K562 (cell line): ENCODE measurements around the gene THRSP. TPM values are rescaled to one million over a fixed set of nuclear protein-coding genes. Genes with fewer than 3 reads are reported as not detected.
"Not testable (repeated sequence)": the region's sequence is repeated elsewhere in the genome, so short reads cannot be mapped to it uniquely, and the experiment has no call there.

Experiments
- ATAC-seq: fragments of 200-7000 bp; cut with Tn5 transposase; 3 replicates; pipeline ENCODE4 v1.9.1; 2020; ENCODE audit warnings: moderate library complexity
- BruUV-seq: library from RNA; stranded (reverse); fragments of 400-500 nt; replicated peaks from 2 replicates; lab custom pipeline; 2021; lab: Mats Ljungman, UMichigan
- CTCF ChIA-PET: fragments of 300-600 bp; formaldehyde crosslinking; extraction: SDS; loops from one replicate; lab custom pipeline; 2021; ENCODE audit warnings: low intra/inter-chr PET ratio; lab: Yijun Ruan, JAX
- POLR2A ChIA-PET: fragments of 300-600, 350-650 bp; sonication (Branson Sonifier 250); formaldehyde crosslinking; extraction: SDS; loops from one replicate; lab custom pipeline; 2021; ENCODE audit warnings: antibody characterized with exemption, inconsistent platforms; lab: Yijun Ruan, JAX
- DNase-seq, 4 experiments: peaks; one replicate each; pipeline versions ENCODE4 v3.0.0 to v3.0.0-alpha.2; 2011 to 2018; ENCODE audit warnings: low spot score in 3 of 4, mixed read lengths in 3 of 4; ENCODE audit errors: extremely low read depth in 1 of 4
- FAIRE-seq: peaks from 2 replicates; lab custom pipeline; 2011; peaks lifted over from hg19 to GRCh38; lab: Jason Lieb, UNC
- H2AFZ ChIP-seq: 2 replicates; pipeline ENCODE4 v1.6.0; 2011; ENCODE audit warnings: low read depth, low read length, control low read depth, inconsistent platforms
- H3K27ac ChIP-seq: fragments of 200-600 bp; 3 replicates; pipeline ENCODE4 v1.8.0; 2011; ENCODE audit warnings: low read depth, mild to moderate bottlenecking, control low read depth, inconsistent platforms, low read length, moderate library complexity, mixed read lengths; ENCODE audit errors: extremely low read depth
- H3K27me3 ChIP-seq, 2 experiments: fragments of 300-600 bp in 1 of 2; 2 replicates in 1 of 2; 3 replicates in 1 of 2; pipeline versions ENCODE4 v1.6.0 to v1.8.0; 2011; ENCODE audit warnings: inconsistent platforms in 2 of 2, low read length in 2 of 2, mild to moderate bottlenecking in 1 of 2, mixed read lengths in 1 of 2, moderate library complexity in 1 of 2; ENCODE audit not compliant: control insufficient read depth in 2 of 2, insufficient read depth in 2 of 2
- H3K36me3 ChIP-seq: fragments of 300-600 bp; 3 replicates; pipeline ENCODE4 v1.8.0; 2011; ENCODE audit warnings: mild to moderate bottlenecking, low read length, inconsistent platforms; ENCODE audit not compliant: control insufficient read depth, insufficient read depth
- H3K4me1 ChIP-seq, 2 experiments: fragments of 200-600 bp in 1 of 2; replicated peaks in 1 of 2; 2 replicates in 1 of 2; 3 replicates in 1 of 2; pipeline versions ENCODE4 v1.5.1 to v1.8.0; 2011; ENCODE audit warnings: inconsistent platforms in 2 of 2, low read length in 2 of 2, mild to moderate bottlenecking in 1 of 2, mixed read lengths in 1 of 2, moderate library complexity in 1 of 2; ENCODE audit not compliant: control insufficient read depth in 2 of 2, insufficient read depth in 2 of 2
- H3K4me2 ChIP-seq: 2 replicates; pipeline ENCODE4 v1.6.1; 2011; ENCODE audit warnings: low read length, control low read depth, inconsistent platforms, mixed read lengths; ENCODE audit not compliant: insufficient read depth
- H3K4me3 ChIP-seq: fragments of 200-600 bp; sonication (generic), shearing (Covaris generic); 2 replicates; pipeline ENCODE4 v1.5.1; 2016; ENCODE audit warnings: control low read depth, inconsistent platforms
- H3K79me2 ChIP-seq: fragments of 200-600 bp; 3 replicates; pipeline ENCODE4 v1.8.0; 2011; ENCODE audit warnings: low read length, inconsistent platforms; ENCODE audit not compliant: control insufficient read depth, insufficient read depth
- H3K9ac ChIP-seq, 2 experiments: 2 replicates each; pipeline versions ENCODE4 v1.6.0 to v1.6.1; 2011; ENCODE audit warnings: low read depth in 2 of 2, low read length in 2 of 2, control low read depth in 1 of 2, inconsistent platforms in 1 of 2, mild to moderate bottlenecking in 1 of 2, mixed read lengths in 1 of 2; ENCODE audit not compliant: insufficient read depth in 1 of 2
- H3K9me1 ChIP-seq: one replicate; pipeline ENCODE4 v1.6.0; 2011; ENCODE audit warnings: inconsistent platforms, mild to moderate bottlenecking, low read length, moderate library complexity; ENCODE audit not compliant: control insufficient read depth, insufficient read depth
- H3K9me3 ChIP-seq: replicated peaks from 2 replicates; pipeline ENCODE4 v1.5.1; 2011; ENCODE audit warnings: low read depth, low read length, inconsistent platforms; ENCODE audit not compliant: control insufficient read depth, insufficient read depth
- H4K20me1 ChIP-seq: replicated peaks from 2 replicates; pipeline ENCODE4 v1.6.1; 2011; ENCODE audit warnings: low read length, inconsistent platforms, mixed read lengths; ENCODE audit not compliant: control insufficient read depth, insufficient read depth
- ARID1B ChIP-seq: fragments of 450-650 bp; IDR thresholded peaks from 2 replicates; pipeline ENCODE4 v1.6.1; 2016; ENCODE audit warnings: antibody characterized with exemption, mild to moderate bottlenecking, inconsistent platforms
- CTBP1 ChIP-seq: fragments of 450-650 bp; IDR thresholded peaks from 2 replicates; pipeline ENCODE4 v1.6.1; 2016; ENCODE audit warnings: borderline replicate concordance
- DPF2 ChIP-seq: fragments of 450-650 bp; IDR thresholded peaks from 2 replicates; pipeline ENCODE4 v1.6.1; 2016
- KLF13 ChIP-seq: fragments of 450-650 bp; IDR thresholded peaks from 2 replicates; pipeline ENCODE4 v1.6.1; 2016; ENCODE audit warnings: missing genetic modification characterization, low read depth, mild to moderate bottlenecking, missing compliant biosample characterization, moderate library complexity, borderline replicate concordance
- MYBL2 ChIP-seq, 2 experiments: fragments of 450-650 bp in 1 of 2; sonication (generic) in 1 of 2; formaldehyde crosslinking in 1 of 2; IDR thresholded peaks; 2 replicates each; pipeline versions ENCODE4 v1.6.1 to v1.8.1; 2017 to 2022; ENCODE audit warnings: borderline replicate concordance in 1 of 2, inconsistent platforms in 1 of 2, low read depth in 1 of 2, mild to moderate bottlenecking in 1 of 2, missing genetic modification reagents in 1 of 2, moderate library complexity in 1 of 2
- NR2C1 ChIP-seq, 2 experiments: fragments of 450-650 bp; IDR thresholded peaks; 2 replicates each; pipeline ENCODE4 v1.6.1; 2017; ENCODE audit warnings: mild to moderate bottlenecking in 2 of 2, antibody characterized with exemption in 1 of 2, inconsistent platforms in 1 of 2, missing compliant biosample characterization in 1 of 2, missing genetic modification characterization in 1 of 2
- NR2C2 ChIP-seq, 2 experiments: fragments of 200-800 bp in 1 of 2; sonication (Bioruptor generic) in 1 of 2; sonication (generic) in 1 of 2; formaldehyde crosslinking in 1 of 2; IDR thresholded peaks; 2 replicates each; pipeline versions ENCODE4 v1.6.1 to v1.8.0; 2016 to 2022; ENCODE audit warnings: mild to moderate bottlenecking in 1 of 2, missing compliant biosample characterization in 1 of 2, missing genetic modification characterization in 1 of 2, missing genetic modification reagents in 1 of 2
- RAD51 ChIP-seq: fragments of 450-650 bp; IDR thresholded peaks from 2 replicates; pipeline ENCODE4 v1.7.1; 2016; ENCODE audit warnings: low read depth, mild to moderate bottlenecking, borderline replicate concordance
- RBM25 ChIP-seq: fragments of 200-400 bp; formaldehyde crosslinking; IDR thresholded peaks from 2 replicates; pipeline ENCODE4 v1.6.1; 2018; ENCODE audit warnings: low read length, low read depth, moderate library complexity; ENCODE audit not compliant: severe bottlenecking
- TCF3 ChIP-seq: sonication (generic); formaldehyde crosslinking; IDR thresholded peaks from 2 replicates; pipeline ENCODE4 v1.4.0; 2020; ENCODE audit warnings: mild to moderate bottlenecking, missing genetic modification reagents
- TOE1 ChIP-seq, 2 experiments: fragments of 450-650 bp in 1 of 2; sonication (generic) in 1 of 2; formaldehyde crosslinking in 1 of 2; IDR thresholded peaks; 2 replicates each; pipeline versions ENCODE4 v1.7.1 to v1.8.0; 2016 to 2022; ENCODE audit warnings: borderline replicate concordance in 2 of 2, mild to moderate bottlenecking in 2 of 2, antibody characterized with exemption in 1 of 2, inconsistent platforms in 1 of 2, low read depth in 1 of 2, missing genetic modification reagents in 1 of 2, moderate library complexity in 1 of 2
- WGBS: fragments of 100-300 bp; shearing (Covaris generic); methylation state at CpG from one replicate; pipeline ENCODE4 v1.1.6; 2016; ENCODE audit warnings: low coverage, mixed read lengths; ENCODE audit not compliant: insufficient coverage; ENCODE audit errors: missing lambda C conversion rate; 5-methylcytosine and 5-hydroxymethylcytosine counted together
- in situ Hi-C: fragments of 300-500 bp; cut with MboI; formaldehyde crosslinking; loops from 4 replicates; pipeline ENCODE4 v1.15.0; 2018; ENCODE audit warnings: inconsistent platforms, mixed read lengths
- intact Hi-C: fragments of 100-400 bp; cut with micrococcal nuclease; formaldehyde crosslinking; loops from 2 replicates; pipeline ENCODE4 v1.14.2; 2022
- polyA plus RNA-seq, 8 experiments: library from polyadenylated mRNA; depleted of rRNA in 4 of 8; stranded (reverse) in 5 of 8; unstranded in 3 of 8; fragments of >200 nt; fragmentation: Nextera tagmentation in 2 of 8; fragmentation: Illumina TruSeq in 1 of 8; extraction: Ambion mirVana in 2 of 8; extraction: Trizol in 1 of 8; gene quantifications; 2 replicates each; pipeline versions ENCODE4 v1.2.1 to v1.2.3, GENCODE V29; 2011 to 2014; ENCODE audit warnings: inconsistent platforms in 1 of 8, missing spikeins in 1 of 8
- total RNA-seq, 7 experiments: library from RNA; depleted of rRNA in 6 of 7; stranded (reverse); fragments of >200 nt in 6 of 7; fragmentation: Illumina TruSeq in 2 of 7; extraction: Trizol in 2 of 7; gene quantifications; 2 replicates each; pipeline versions ENCODE4 v1.2.1 to v1.2.3, GENCODE V29; 2011 to 2021; ENCODE audit warnings: low replicate concordance in 1 of 7
- TF ChIP-seq, protein P1 (sequence below), 2 experiments: fragments of 450-650 bp; conservative IDR thresholded peaks; 2 replicates each; pipeline ENCODE4 v1.6.1; 2017; ENCODE audit warnings: mild to moderate bottlenecking in 2 of 2, moderate library complexity in 2 of 2
- TF ChIP-seq, protein P2 (sequence below), 2 experiments: fragments of 450-650 bp in 1 of 2; sonication (generic) in 1 of 2; formaldehyde crosslinking in 1 of 2; IDR thresholded peaks in 1 of 2; conservative IDR thresholded peaks in 1 of 2; 2 replicates each; pipeline versions ENCODE4 v1.6.1 to v1.8.1; 2016 to 2023; ENCODE audit warnings: mild to moderate bottlenecking in 2 of 2, moderate library complexity in 2 of 2, inconsistent platforms in 1 of 2, missing genetic modification reagents in 1 of 2

THRSP gene
- total and polyA plus RNA-seq, 9 of the 15 experiments (the other 6 are each of a cell fraction or from before 2014, with no cell fraction given): 0.23 to 0.56 (median 0.31) TPM; not detected in 2

DNA sequence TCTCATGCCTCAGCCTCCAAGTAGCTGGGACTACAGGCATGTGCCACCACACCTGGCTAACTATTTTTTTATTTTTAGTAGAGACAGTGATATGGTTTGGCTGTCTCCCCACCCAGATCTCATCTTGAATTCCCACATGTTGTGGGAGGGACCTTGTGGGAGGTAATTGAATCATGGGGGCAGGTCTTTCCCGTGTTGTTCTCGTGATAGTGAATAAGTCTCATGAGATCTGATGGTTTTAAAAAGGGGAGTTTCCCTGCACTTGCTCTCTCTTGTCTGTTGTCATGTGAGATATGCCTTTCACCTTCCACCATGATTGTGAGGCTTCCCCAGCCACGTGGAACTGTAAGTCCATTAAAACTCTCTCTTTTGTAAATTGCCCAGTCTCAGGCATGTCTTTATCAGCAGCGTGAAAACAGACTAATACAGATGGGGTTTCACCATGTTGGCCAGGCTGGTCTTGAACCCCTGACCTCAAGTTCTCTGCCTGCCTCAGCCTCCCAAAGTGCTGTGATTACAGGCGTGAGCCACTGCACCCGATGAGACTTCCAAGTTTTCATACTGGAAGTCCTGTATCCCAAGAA is 48.6 kb upstream of the THRSP start:
- WGBS: 10% methylated on average over 6 of the region's 6 CpGs
- intact Hi-C loops: loop anchor here (10.0 kb wide), 1 partner anchor 550 kb away; no protein-coding TSS in a partner anchor
- not testable (repeated sequence) for FAIRE-seq; TF ChIP-seq NR2C1 (IDR thresholded peaks at IDR 0.05); MYBL2 (CRISPR knock-in tag; IDR thresholded peaks at IDR 0.05; ENCODE audit: borderline replicate concordance); NR2C2 (CRISPR knock-in tag; IDR thresholded peaks at IDR 0.05); TOE1 (CRISPR knock-in tag; IDR thresholded peaks at IDR 0.05; ENCODE audit: borderline replicate concordance, low read depth)
- peak; percentile 19; the same call in 1 of the 2 replicates for TF ChIP-seq RAD51
- peak; percentile 51 for TF ChIP-seq NR2C1 (tag; IDR thresholded peaks at IDR 0.05)
- peak; percentile 57; the same call in 1 of the 2 replicates for TF ChIP-seq MYBL2 (IDR thresholded peaks at IDR 0.05; ENCODE audit: low read depth)
- TF ChIP-seq RBM25: peak; percentile 26
- TF ChIP-seq NR2C2 (tag; IDR thresholded peaks at IDR 0.05): peak; percentile 52
- peak; percentile 67 for TF ChIP-seq ARID1B
- peak; percentile 70; the same call in 1 of the 2 replicates for TF ChIP-seq TOE1 (IDR thresholded peaks at IDR 0.05; ENCODE audit: borderline replicate concordance)
- peak; percentile 62 for TF ChIP-seq TCF3 (CRISPR knock-in tag)
- TF ChIP-seq CTBP1: peak; percentile 33; the same call in 1 of the 2 replicates
- TF ChIP-seq, protein P1, sequence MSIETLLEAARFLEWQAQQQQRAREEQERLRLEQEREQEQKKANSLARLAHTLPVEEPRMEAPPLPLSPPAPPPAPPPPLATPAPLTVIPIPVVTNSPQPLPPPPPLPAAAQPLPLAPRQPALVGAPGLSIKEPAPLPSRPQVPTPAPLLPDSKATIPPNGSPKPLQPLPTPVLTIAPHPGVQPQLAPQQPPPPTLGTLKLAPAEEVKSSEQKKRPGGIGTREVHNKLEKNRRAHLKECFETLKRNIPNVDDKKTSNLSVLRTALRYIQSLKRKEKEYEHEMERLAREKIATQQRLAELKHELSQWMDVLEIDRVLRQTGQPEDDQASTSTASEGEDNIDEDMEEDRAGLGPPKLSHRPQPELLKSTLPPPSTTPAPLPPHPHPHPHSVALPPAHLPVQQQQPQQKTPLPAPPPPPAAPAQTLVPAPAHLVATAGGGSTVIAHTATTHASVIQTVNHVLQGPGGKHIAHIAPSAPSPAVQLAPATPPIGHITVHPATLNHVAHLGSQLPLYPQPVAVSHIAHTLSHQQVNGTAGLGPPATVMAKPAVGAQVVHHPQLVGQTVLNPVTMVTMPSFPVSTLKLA (conservative IDR thresholded peaks at IDR 0.05): peak; percentile 78
- TF ChIP-seq, protein P2, sequence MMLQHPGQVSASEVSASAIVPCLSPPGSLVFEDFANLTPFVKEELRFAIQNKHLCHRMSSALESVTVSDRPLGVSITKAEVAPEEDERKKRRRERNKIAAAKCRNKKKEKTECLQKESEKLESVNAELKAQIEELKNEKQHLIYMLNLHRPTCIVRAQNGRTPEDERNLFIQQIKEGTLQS (IDR thresholded peaks at IDR 0.05): not testable (repeated sequence)
- TF ChIP-seq, protein P2 (CRISPR knock-in tag; conservative IDR thresholded peaks at IDR 0.05): peak; percentile 71
- TF ChIP-seq KLF13 (tag): peak; percentile 66; the same call in 1 of the 2 replicates
- peak; percentile 66; the same call in 1 of the 2 replicates for TF ChIP-seq DPF2

More for the DNA sequence above, 48.6 kb upstream of the THRSP start:
- H3K27me3 ChIP-seq, H3K9me1 ChIP-seq, in situ Hi-C loops, BruUV-seq, CTCF ChIA-PET, H3K9me3 ChIP-seq, H4K20me1 ChIP-seq, H3K36me3 ChIP-seq: not testable (repeated sequence)
- peak; percentile 80 for ATAC-seq
- peak overlapping the region; percentile 49 to 54; a peak in 3 of 4 replicates for H3K9ac ChIP-seq
- H3K27ac ChIP-seq: peak overlapping the region; percentile 73
- peak overlapping the region; percentile 30 for H3K4me3 ChIP-seq
- H3K4me1 ChIP-seq: peaks cover 5 to 12% of the 10 kb centered on the region in 2 experiments; a peak in 4 of 5 replicates
- peak overlapping the region; percentile 68 for H3K4me2 ChIP-seq
- H3K79me2 ChIP-seq: peaks cover 12% of the 10 kb centered on the region; the same call in 2 of the 3 replicates
- peak in 1 of 4 experiments; percentile 67 for DNase-seq
- peak overlapping the region; percentile 84 for H2AFZ ChIP-seq
- POLR2A ChIA-PET: interaction anchor here (0.8 to 2.2 kb wide), 3 partner anchors 10 to 31 kb away, joined by 3 to 11 read pairs (median 4); no protein-coding TSS in a partner anchor
